AG10803 (cell line): ENCODE measurements around the gene HOXA7.
A peak's percentile ranks its signal among the peaks of the same experiment; 100 is the strongest.

ENCODE experiments used
- DNase-seq: peaks from one replicate; pipeline ENCODE4 v3.0.0; 2010; ENCODE audit warnings: low read depth
- H3K4me3 ChIP-seq: 2 replicates; pipeline ENCODE4 v1.5.1; 2011; ENCODE audit warnings: mild to moderate bottlenecking, low read length, control low read depth
- TF ChIP-seq, protein P1 (sequence below): conservative IDR thresholded peaks from 2 replicates; pipeline ENCODE4 v1.5.1; 2011; ENCODE audit warnings: mild to moderate bottlenecking, low read length, control low read depth, inconsistent platforms

HOXA7 gene

DNA sequence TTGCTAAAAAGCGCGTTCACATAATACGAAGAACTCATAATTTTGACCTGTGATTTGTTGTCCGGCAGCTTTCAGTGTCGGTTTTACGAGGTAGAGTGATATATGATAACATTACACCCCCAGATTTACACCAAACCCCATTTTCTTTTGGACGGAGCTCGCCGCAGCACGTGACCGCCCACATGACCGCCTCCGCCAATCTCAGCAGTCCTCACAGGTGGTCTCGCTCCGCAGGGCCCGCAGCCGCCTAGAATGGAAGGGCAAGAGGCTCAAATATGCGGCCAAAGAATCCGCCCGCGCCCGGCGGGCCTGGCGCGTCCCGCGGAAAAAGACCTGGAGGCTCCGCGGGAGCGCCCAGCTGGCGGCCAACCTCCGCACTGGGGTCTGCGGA is at the start of gene HOXA7:
Gene HOXA7, minus strand, starts transcription at position 168 of the 391 bp plus-strand sequence. Its CDS starts 130 bp downstream, at position 38.
- DNase-seq, result peak; percentile 74
- TF ChIP-seq, protein P1, sequence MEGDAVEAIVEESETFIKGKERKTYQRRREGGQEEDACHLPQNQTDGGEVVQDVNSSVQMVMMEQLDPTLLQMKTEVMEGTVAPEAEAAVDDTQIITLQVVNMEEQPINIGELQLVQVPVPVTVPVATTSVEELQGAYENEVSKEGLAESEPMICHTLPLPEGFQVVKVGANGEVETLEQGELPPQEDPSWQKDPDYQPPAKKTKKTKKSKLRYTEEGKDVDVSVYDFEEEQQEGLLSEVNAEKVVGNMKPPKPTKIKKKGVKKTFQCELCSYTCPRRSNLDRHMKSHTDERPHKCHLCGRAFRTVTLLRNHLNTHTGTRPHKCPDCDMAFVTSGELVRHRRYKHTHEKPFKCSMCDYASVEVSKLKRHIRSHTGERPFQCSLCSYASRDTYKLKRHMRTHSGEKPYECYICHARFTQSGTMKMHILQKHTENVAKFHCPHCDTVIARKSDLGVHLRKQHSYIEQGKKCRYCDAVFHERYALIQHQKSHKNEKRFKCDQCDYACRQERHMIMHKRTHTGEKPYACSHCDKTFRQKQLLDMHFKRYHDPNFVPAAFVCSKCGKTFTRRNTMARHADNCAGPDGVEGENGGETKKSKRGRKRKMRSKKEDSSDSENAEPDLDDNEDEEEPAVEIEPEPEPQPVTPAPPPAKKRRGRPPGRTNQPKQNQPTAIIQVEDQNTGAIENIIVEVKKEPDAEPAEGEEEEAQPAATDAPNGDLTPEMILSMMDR, result no peak
- H3K4me3 ChIP-seq, result peak within 1 kb of the TSS; percentile 77

DNA sequence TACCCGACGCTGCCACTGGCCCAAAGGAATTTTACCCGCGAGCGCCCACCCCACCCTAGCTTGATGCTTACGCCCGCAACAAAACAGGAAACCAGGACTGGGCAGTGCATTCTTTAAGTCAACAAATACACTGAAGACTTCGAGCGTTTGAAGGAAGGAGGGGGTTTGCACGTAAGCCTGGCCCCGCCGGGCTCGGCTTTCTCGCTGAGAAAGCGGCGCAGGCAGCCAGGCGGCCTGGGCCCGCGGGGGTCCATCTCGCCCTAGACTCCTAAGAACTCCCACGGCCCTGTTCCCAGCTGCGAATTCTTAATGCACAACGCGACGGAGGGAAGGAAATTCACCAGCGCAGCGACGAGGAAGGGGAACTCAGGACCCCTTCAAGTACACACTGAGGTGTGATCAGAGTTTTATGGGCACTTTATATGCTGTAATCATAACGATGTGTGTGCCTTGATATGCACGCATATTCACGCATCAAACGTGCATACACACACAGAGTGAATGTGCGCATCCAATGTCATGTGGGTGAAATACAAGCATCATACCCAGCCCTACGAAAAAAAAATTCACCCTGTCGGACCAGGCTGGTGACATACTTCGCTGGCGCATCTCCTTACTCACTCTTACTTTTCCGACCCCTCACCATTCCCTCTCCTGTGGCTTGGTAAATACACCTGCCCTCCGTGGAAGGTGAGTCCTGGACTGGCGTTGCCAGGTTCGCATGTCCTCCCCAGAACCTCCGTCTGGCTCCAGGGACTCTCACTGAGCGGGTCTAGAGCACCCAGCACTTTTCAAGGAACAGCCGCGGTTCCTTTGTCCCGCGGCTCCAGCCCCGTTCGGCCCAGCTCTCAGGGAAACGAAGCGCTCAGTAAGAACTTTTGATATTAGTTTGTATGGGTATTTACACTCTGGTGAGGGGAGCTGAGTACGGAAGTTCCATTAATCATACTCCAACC is 49.1 kb upstream of the HOXA7 start:
- peak overlapping the region; percentile 44 for H3K4me3 ChIP-seq
- DNase-seq, result no peak
- TF ChIP-seq, protein P1, result no peak

DNA sequence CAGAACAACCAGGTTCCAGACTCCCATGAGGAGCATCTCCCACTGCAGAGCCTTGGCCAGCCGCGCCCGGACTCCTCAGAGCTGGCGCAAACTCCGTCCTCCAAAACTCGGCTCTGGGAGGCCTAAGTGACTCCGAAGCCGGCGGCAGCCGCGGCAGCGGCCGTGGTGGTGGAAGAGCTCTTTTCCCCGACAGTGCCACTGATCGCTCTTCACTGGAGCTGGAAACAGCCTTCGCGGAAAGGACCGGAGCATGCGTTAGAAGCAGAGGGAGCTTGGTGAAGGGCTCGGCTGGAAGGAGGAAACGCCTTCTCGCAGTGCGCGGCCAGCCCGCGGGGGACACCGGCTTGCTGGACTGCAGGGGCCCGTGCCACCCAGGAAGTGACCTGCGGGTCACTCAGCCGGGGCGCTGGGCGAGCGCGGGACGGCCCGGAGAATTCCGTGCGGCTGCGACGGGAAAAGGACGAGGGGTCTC is 48.4 kb upstream of the HOXA7 start:
- peak; percentile 31 for DNase-seq
- H3K4me3 ChIP-seq, result peak overlapping the region; percentile 44
- TF ChIP-seq, protein P1, result no peak

DNA sequence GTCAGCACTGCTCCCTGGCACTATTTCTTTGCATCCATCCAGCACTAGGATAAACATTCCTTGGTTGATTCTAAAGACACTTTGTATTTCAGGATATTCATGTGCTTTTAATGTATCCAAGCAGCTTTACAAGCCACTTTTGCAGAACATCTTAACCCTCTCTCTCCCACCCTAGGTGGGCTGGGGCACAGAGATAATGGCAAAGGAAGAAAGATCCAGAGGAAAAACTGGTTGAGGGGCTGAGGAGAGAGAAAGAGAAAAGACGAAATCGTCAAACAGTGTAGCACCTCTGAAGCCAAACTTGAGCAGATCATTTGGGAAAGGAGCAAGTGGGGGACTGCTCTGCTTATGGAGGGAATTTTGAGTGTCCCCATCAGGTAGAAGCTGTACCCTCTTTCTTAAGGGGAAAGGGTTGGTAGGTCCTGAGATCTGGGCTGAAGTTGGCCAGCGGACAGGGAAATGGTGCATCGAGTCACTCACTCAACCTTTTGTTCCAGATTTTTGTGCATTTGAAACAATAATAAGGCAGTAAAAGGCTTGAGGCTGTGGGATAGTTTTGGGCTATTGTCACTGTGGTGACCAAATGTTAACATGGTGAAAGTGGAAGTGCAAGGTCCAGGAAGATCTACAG is 47.6 kb upstream of the HOXA7 start:
- no peak overlapping the region for H3K4me3 ChIP-seq
- no peak for DNase-seq
- TF ChIP-seq, protein P1, result no peak

DNA sequence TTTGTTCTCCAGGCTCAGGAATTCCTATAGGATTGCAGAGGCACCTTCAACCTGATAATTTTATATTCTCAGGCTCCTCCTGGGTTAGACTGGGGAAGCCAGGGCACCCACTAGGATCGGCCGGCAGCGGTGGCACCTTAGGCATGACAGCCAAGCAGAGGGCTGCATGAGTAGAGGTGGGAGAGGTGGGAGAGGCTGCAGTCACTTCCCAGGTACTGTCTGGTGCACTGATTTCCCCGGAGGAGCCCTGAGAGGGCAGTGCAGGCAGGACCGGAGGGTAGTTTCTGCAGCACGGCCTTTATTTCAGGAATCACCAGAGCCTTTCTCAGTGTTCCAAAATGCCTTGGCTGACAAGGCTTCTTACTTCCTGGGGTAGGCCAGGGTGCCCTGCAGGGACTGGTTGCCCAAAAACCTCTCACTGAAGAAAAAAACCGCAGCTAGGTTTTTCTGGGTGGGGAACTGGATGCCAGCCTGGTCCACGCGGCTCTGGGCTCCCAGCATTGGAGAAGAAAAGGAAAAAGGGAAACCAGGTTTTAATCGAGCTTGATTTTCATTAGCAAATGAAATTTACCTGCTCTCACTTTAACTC is 47.0 kb upstream of the HOXA7 start:
- TF ChIP-seq, protein P1, result no peak
- no peak for DNase-seq
- H3K4me3 ChIP-seq, result no peak overlapping the region

DNA sequence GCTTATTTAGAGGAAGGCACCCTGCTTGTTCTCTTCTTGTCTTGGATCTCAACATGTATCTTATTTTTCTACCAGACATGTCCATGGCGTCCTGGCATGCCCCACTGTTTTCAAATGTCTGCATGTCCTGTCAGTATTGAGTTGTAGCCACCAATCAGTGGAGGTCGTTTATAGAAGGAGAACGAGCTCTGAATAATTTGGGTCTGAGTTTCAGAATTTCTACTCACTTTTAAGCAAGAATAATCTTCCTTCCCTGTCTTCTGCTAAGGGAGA is 46.3 kb upstream of the HOXA7 start:
- H3K4me3 ChIP-seq, result no peak overlapping the region
- DNase-seq, result no peak
- TF ChIP-seq, protein P1, result no peak
